Suprapubic skin (tissue), 4 donors: Measurements from ENCODE around the gene GSTK1. TPM values are rescaled to one million over a fixed set of nuclear protein-coding genes. Genes with fewer than 3 reads are reported as not detected.

ENCODE experiments used
- DNase-seq, 2 donors: peaks; one replicate each; pipeline ENCODE4 v3.0.0-alpha.2; 2019; ENCODE audit warnings: low spot score in 2 of 2
- H3K27ac ChIP-seq: fragments of 200-600 bp; sonication (generic); one replicate; pipeline ENCODE4 v1.5.1; 2019
- H3K27me3 ChIP-seq: fragments of 200-600 bp; sonication (generic); one replicate; pipeline ENCODE4 v1.5.1; 2019
- H3K36me3 ChIP-seq: fragments of 200-600 bp; sonication (generic); one replicate; pipeline ENCODE4 v1.5.1; 2019
- H3K4me1 ChIP-seq: fragments of 200-600 bp; sonication (generic); one replicate; pipeline ENCODE4 v1.5.1; 2019
- H3K4me3 ChIP-seq: fragments of 200-600 bp; sonication (generic); one replicate; pipeline ENCODE4 v1.5.1; 2019; ENCODE audit warnings: mild to moderate bottlenecking
- H3K9me3 ChIP-seq: fragments of 200-600 bp; sonication (generic); one replicate; pipeline ENCODE4 v1.5.1; 2019
- CTCF ChIP-seq, 2 donors: fragments of 200-600 bp in 1 of 2; fragments of 450-650 bp in 1 of 2; sonication (generic) in 1 of 2; IDR thresholded peaks; one replicate each; pipeline ENCODE4 v1.5.1; 2016 to 2019; ENCODE audit warnings: antibody characterized with exemption in 2 of 2, mild to moderate bottlenecking in 1 of 2, moderate library complexity in 1 of 2
- EP300 ChIP-seq: sonication (generic); formaldehyde crosslinking; IDR thresholded peaks from one replicate; pipeline ENCODE4 v1.6.1; 2017; ENCODE audit warnings: antibody characterized with exemption
- POLR2A ChIP-seq, 2 donors: fragments of 450-650 bp; IDR thresholded peaks; one replicate each; pipeline ENCODE4 v1.6.1; 2017; ENCODE audit warnings: antibody characterized with exemption in 2 of 2, mild to moderate bottlenecking in 2 of 2, moderate library complexity in 2 of 2
- POLR2AphosphoS5 ChIP-seq, 3 donors: sonication (generic); formaldehyde crosslinking; IDR thresholded peaks; one replicate each; pipeline ENCODE4 v1.6.1; 2017; ENCODE audit warnings: antibody characterized with exemption in 3 of 3
- WGBS: methylation state at CpG from one replicate; pipeline ENCODE4 v1.1.5; 2018; 5-methylcytosine and 5-hydroxymethylcytosine counted together
- total RNA-seq, 4 donors: library from RNA; depleted of rRNA; stranded (reverse); fragments of >200 nt; gene quantifications; one replicate each; pipeline ENCODE4 v1.1.0, GENCODE V29; 2016

Gene GSTK1
- total RNA-seq, 4 donors from 2014 or later = 136 to 177 (median 166) TPM

DNA sequence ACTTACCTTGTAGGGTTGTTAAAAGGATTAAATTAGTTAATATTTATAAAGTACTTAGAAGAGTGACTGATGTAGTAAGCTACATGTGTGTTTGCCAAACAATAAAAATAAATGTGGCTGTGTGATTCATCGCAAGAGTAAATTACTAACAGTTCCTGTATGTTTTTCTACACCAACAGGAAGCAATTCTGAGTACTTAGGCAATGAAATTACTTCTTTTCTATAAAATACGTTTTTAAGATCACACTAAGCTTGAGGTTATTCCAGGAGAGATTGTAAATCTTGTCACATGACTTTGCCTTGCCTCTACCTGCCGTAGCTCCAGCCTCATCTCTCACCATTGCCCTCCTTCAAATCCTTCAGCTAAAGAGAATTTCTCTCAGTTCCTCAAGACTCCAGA lies 18.1 kb upstream of the GSTK1 start:
- WGBS = 22% methylated on average over 3 of the region's 3 CpGs

DNA sequence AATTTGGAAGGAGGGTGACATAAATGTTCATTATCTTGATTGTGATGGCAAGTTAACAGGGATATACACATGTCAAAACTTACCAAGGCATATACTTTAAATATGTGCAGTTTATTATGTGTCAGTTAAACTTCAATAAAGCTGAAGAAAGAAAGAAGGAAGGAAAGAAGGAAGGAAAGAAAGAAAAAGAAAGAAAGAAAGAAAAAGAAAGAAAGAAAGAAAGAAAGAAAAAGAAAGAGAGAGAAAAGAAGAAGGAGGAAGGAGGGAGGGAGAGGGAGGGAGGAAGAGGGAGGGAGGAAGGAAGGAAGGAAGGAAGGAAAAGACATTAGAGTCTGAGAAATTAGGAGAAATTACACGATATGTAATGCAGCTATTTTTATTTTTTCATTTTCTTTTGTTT lies 15.9 kb upstream of the GSTK1 start:
- Histone ChIP-seq H3K9me3 (no peaks in the 10 kb centered on the region), H3K4me1 (no peaks in the 10 kb centered on the region), H3K36me3 (no peaks in the 10 kb centered on the region), H3K27me3 (no peaks in the 10 kb centered on the region), H3K27ac (no peak overlapping the region), H3K4me3 (no peak overlapping the region)
- DNase-seq = no peak
- WGBS = 56% methylated on average over 1 of the region's 1 CpG
- TF ChIP-seq POLR2A (IDR thresholded peaks at IDR 0.05) = no peak
- TF ChIP-seq CTCF (IDR thresholded peaks at IDR 0.05) = no peak
- TF ChIP-seq EP300 = no peak
- TF ChIP-seq POLR2AphosphoS5 (IDR thresholded peaks at IDR 0.05) = no peak

More for the DNA sequence above, 18.1 kb upstream of the GSTK1 start:
- no peaks in the 10 kb centered on the region for H3K27me3 ChIP-seq
- no peak overlapping the region for H3K27ac ChIP-seq
- H3K4me1 ChIP-seq = peaks cover 4% of the 10 kb centered on the region
- no peak overlapping the region for H3K4me3 ChIP-seq
- no peak for DNase-seq
- no peaks in the 10 kb centered on the region for H3K9me3 ChIP-seq
- TF ChIP-seq EP300 = no peak
- no peak for TF ChIP-seq POLR2A (IDR thresholded peaks at IDR 0.05)
- no peak for TF ChIP-seq CTCF (IDR thresholded peaks at IDR 0.05)
- TF ChIP-seq POLR2AphosphoS5 (IDR thresholded peaks at IDR 0.05) = no peak
- no peaks in the 10 kb centered on the region for H3K36me3 ChIP-seq

- Histone ChIP-seq H3K4me1 (no peaks in the 10 kb centered on the region), H3K9me3 (no peaks in the 10 kb centered on the region), H3K36me3 (no peaks in the 10 kb centered on the region), H3K4me3 (no peak overlapping the region), H3K27ac (no peak overlapping the region), H3K27me3 (no peaks in the 10 kb centered on the region)
- no peak for DNase-seq
- no peak for TF ChIP-seq POLR2A (IDR thresholded peaks at IDR 0.05)
- no peak for TF ChIP-seq EP300
- TF ChIP-seq POLR2AphosphoS5 (IDR thresholded peaks at IDR 0.05) = no peak
- no peak for TF ChIP-seq CTCF (IDR thresholded peaks at IDR 0.05)
- WGBS = 81% methylated on average over 2 of the region's 2 CpGs
Observed at GRCh38 chr7:143248761-143249354, 14.4 kb upstream of the GSTK1 start.

GRCh38 chr7:143250199-143250598 lies 13.0 kb upstream of the GSTK1 start:
- no peak overlapping the region for H3K4me3 ChIP-seq
- DNase-seq = no peak
- no peaks in the 10 kb centered on the region for H3K9me3 ChIP-seq
- no peak overlapping the region for H3K27ac ChIP-seq
- no peak for TF ChIP-seq EP300
- no peak for TF ChIP-seq POLR2A (IDR thresholded peaks at IDR 0.05)
- no peak for TF ChIP-seq CTCF (IDR thresholded peaks at IDR 0.05)
- TF ChIP-seq POLR2AphosphoS5 (IDR thresholded peaks at IDR 0.05) = no peak
- H3K4me1 ChIP-seq = no peaks in the 10 kb centered on the region
- no peaks in the 10 kb centered on the region for H3K36me3 ChIP-seq
- no peaks in the 10 kb centered on the region for H3K27me3 ChIP-seq

GRCh38 chr7:143250822-143251221 lies 12.4 kb upstream of the GSTK1 start:
- Histone ChIP-seq H3K4me1 (no peaks in the 10 kb centered on the region), H3K27ac (no peak overlapping the region), H3K9me3 (no peaks in the 10 kb centered on the region), H3K27me3 (no peaks in the 10 kb centered on the region), H3K4me3 (no peak overlapping the region), H3K36me3 (no peaks in the 10 kb centered on the region)
- 95% methylated on average over 1 of the region's 1 CpG for WGBS
- TF ChIP-seq CTCF (IDR thresholded peaks at IDR 0.05) (no peak), POLR2AphosphoS5 (IDR thresholded peaks at IDR 0.05) (no peak)
- DNase-seq = no peak
